A549 (cell line): ENCODE measurements around the gene CABP1. TPM values are rescaled to one million over a fixed set of nuclear protein-coding genes. Genes with fewer than 3 reads are reported as not detected.

Experiments
- ATAC-seq, 2 experiments: fragments of 200-7000 bp in 1 of 2; fragments of >200 bp in 1 of 2; cut with Nextera tagmentation in 1 of 2; cut with Tn5 transposase in 1 of 2; 3 replicates each; pipeline versions ENCODE4 v1.8.0 to v1.9.1; 2018 to 2020; ENCODE audit warnings: mild to moderate bottlenecking in 1 of 2, moderate library complexity in 1 of 2
- CTCF ChIA-PET: fragments of 300-600 bp; sonication (Branson Sonifier 250); formaldehyde crosslinking; extraction: SDS; loops from one replicate; lab custom pipeline; 2021; ENCODE audit warnings: antibody characterized with exemption, inconsistent platforms; lab: Yijun Ruan, JAX
- POLR2A ChIA-PET: fragments of 350-600 bp; formaldehyde crosslinking; extraction: SDS; loops from one replicate; lab custom pipeline; 2021; ENCODE audit warnings: antibody characterized with exemption, inconsistent platforms; lab: Yijun Ruan, JAX
- DNase-seq, 2 experiments: peaks; one replicate each; pipeline versions ENCODE4 v3.0.0 to v3.0.0-alpha.2; 2011 to 2016; ENCODE audit warnings: low read depth in 1 of 2, low spot score in 1 of 2
- FAIRE-seq: peaks from 2 replicates; lab custom pipeline; 2011; peaks lifted over from hg19 to GRCh38; lab: Jason Lieb, UNC
- H3K27ac ChIP-seq, 2 experiments: fragments of >200 bp; sonication (Bioruptor Twin); formaldehyde crosslinking; 3 replicates each; pipeline ENCODE4 v1.5.1; 2016 to 2017
- H3K4me1 ChIP-seq: fragments of >200 bp; sonication (Bioruptor Twin); formaldehyde crosslinking; 3 replicates; pipeline ENCODE4 v1.6.1; 2016
- H3K4me2 ChIP-seq: fragments of >200 bp; sonication (Bioruptor Twin); formaldehyde crosslinking; 3 replicates; pipeline ENCODE4 v1.6.1; 2016
- H3K4me3 ChIP-seq: fragments of >200 bp; sonication (Bioruptor Twin); formaldehyde crosslinking; 3 replicates; pipeline ENCODE4 v1.5.1; 2016
- H3K9me3 ChIP-seq: fragments of >200 bp; sonication (Bioruptor Twin); formaldehyde crosslinking; 3 replicates; pipeline ENCODE4 v1.6.1; 2016
- CBX8 ChIP-seq: fragments of 200-600 bp; sonication (generic); IDR thresholded peaks from 2 replicates; pipeline ENCODE4 v1.6.1; 2016
- CEBPB ChIP-seq, 2 experiments: fragments of >200 bp in 1 of 2; sonication (Bioruptor Twin) in 1 of 2; formaldehyde crosslinking in 1 of 2; IDR thresholded peaks; 2 replicates each; pipeline ENCODE4 v1.6.1; 2012 to 2016
- CHD4 ChIP-seq: fragments of 200-600 bp; sonication (generic); IDR thresholded peaks from 2 replicates; pipeline ENCODE4 v1.6.1; 2016; ENCODE audit warnings: antibody characterized with exemption, mild to moderate bottlenecking, borderline replicate concordance
- ESRRA ChIP-seq: fragments of 150-350 bp; IDR thresholded peaks from 2 replicates; pipeline ENCODE4 v1.6.1; 2014; ENCODE audit warnings: mild to moderate bottlenecking, low read length, borderline replicate concordance
- FOSL2 ChIP-seq, 2 experiments: fragments of 450-650 bp in 1 of 2; fragments of >200 bp in 1 of 2; sonication (Bioruptor Twin) in 1 of 2; formaldehyde crosslinking; IDR thresholded peaks; 2 replicates each; pipeline versions ENCODE4 v1.5.0 to v1.6.1; 2016 to 2020; ENCODE audit warnings: mild to moderate bottlenecking in 1 of 2, moderate library complexity in 1 of 2
- GATA3 ChIP-seq: IDR thresholded peaks from 2 replicates; pipeline ENCODE4 v1.6.1; 2012; ENCODE audit warnings: borderline replicate concordance
- HDAC2 ChIP-seq: fragments of 200-600 bp; sonication (generic); IDR thresholded peaks from 2 replicates; pipeline ENCODE4 v1.6.1; 2016
- HES2 ChIP-seq: fragments of >200 bp; sonication (Bioruptor Twin); formaldehyde crosslinking; IDR thresholded peaks from 2 replicates; pipeline ENCODE4 v1.6.1; 2016
- HMGXB4 ChIP-seq: fragments of 250-450 bp; sonication (Bioruptor Pico); IDR thresholded peaks from 2 replicates; pipeline ENCODE4 v1.5.0; 2021; ENCODE audit warnings: mild to moderate bottlenecking, moderate library complexity, borderline replicate concordance
- HOXA7 ChIP-seq: fragments of 250-450 bp; sonication (Bioruptor Pico); IDR thresholded peaks from 2 replicates; pipeline ENCODE4 v1.5.0; 2020; ENCODE audit warnings: mild to moderate bottlenecking, moderate library complexity
- KDM1A ChIP-seq: fragments of 200-600 bp; sonication (generic); IDR thresholded peaks from 2 replicates; pipeline ENCODE4 v1.6.1; 2016; ENCODE audit warnings: low read depth, mild to moderate bottlenecking
- KDM5A ChIP-seq: fragments of 200-600 bp; sonication (generic); IDR thresholded peaks from 2 replicates; pipeline ENCODE4 v1.6.1; 2016; ENCODE audit warnings: antibody characterized with exemption, mild to moderate bottlenecking
- NFE2L2 ChIP-seq: fragments of 150-350 bp; conservative IDR thresholded peaks from 2 replicates; pipeline ENCODE4 v1.6.1; 2014; ENCODE audit warnings: low read length
- NPAS2 ChIP-seq: fragments of 250-450 bp; sonication (Bioruptor Pico); IDR thresholded peaks from 2 replicates; pipeline ENCODE4 v1.8.0; 2022; ENCODE audit warnings: mild to moderate bottlenecking, moderate library complexity, borderline replicate concordance
- NR3C1 ChIP-seq: fragments of >200 bp; sonication (Bioruptor Twin); formaldehyde crosslinking; IDR thresholded peaks from 3 replicates; pipeline ENCODE4 v1.6.1; 2017
- PBX3 ChIP-seq: IDR thresholded peaks from 2 replicates; pipeline ENCODE4 v1.6.1; 2012
- PHF8 ChIP-seq: fragments of 200-600 bp; sonication (generic); IDR thresholded peaks from 2 replicates; pipeline ENCODE4 v1.6.1; 2016; ENCODE audit warnings: low read depth, mild to moderate bottlenecking, antibody characterized with exemption, moderate library complexity, borderline replicate concordance
- POLR2A ChIP-seq: IDR thresholded peaks from 2 replicates; pipeline ENCODE4 v1.6.1; 2012; ENCODE audit warnings: mild to moderate bottlenecking, low read length
- RARB ChIP-seq: fragments of 250-450 bp; sonication (Bioruptor Pico); IDR thresholded peaks from 2 replicates; pipeline ENCODE4 v1.8.0; 2021; ENCODE audit warnings: mild to moderate bottlenecking, moderate library complexity
- RCOR1 ChIP-seq: fragments of 150-350 bp; IDR thresholded peaks from 2 replicates; pipeline ENCODE4 v1.6.1; 2014; ENCODE audit warnings: antibody characterized with exemption, low read length, low read depth
- RFX5 ChIP-seq: fragments of 450-650 bp; IDR thresholded peaks from 2 replicates; pipeline ENCODE4 v1.7.1; 2014; ENCODE audit warnings: antibody characterized with exemption, mild to moderate bottlenecking, moderate library complexity
- SREBF2 ChIP-seq: fragments of 450-650 bp; IDR thresholded peaks from 2 replicates; pipeline ENCODE4 v1.6.1; 2014; ENCODE audit warnings: mild to moderate bottlenecking, moderate library complexity
- TP53 ChIP-seq: fragments of 250-450 bp; sonication (Bioruptor Pico); IDR thresholded peaks from 2 replicates; pipeline ENCODE4 v1.5.0; 2021; ENCODE audit warnings: mild to moderate bottlenecking, moderate library complexity
- USF2 ChIP-seq: fragments of 450-650 bp; IDR thresholded peaks from 2 replicates; pipeline ENCODE4 v1.6.1; 2014; ENCODE audit warnings: antibody characterized with exemption
- ZC3H11A ChIP-seq: fragments of 450-650 bp; IDR thresholded peaks from 2 replicates; pipeline ENCODE4 v1.6.1; 2014; ENCODE audit warnings: antibody characterized with exemption, mild to moderate bottlenecking
- ZFP36 ChIP-seq: fragments of 450-650 bp; IDR thresholded peaks from 2 replicates; pipeline ENCODE4 v1.6.1; 2014; ENCODE audit warnings: borderline replicate concordance; ENCODE audit not compliant: partially characterized antibody
- ZSCAN20 ChIP-seq: fragments of 250-450 bp; sonication (Bioruptor Pico); IDR thresholded peaks from 2 replicates; pipeline ENCODE4 v1.8.0; 2022; ENCODE audit warnings: mild to moderate bottlenecking, moderate library complexity
- WGBS: methylation state at CpG from one replicate; pipeline ENCODE4 v1.1.6; 2017; ENCODE audit errors: missing lambda C conversion rate; 5-methylcytosine and 5-hydroxymethylcytosine counted together
- polyA plus RNA-seq, 4 experiments: library from polyadenylated mRNA; depleted of rRNA in 3 of 4; stranded (reverse); fragments of >200 nt; fragmentation: RNase III in 1 of 4; extraction: RNeasy Plus Mini Kit Qiagen cat#74134 plus additional on column Dnase treatment in 1 of 4; gene quantifications; 2 replicates in 3 of 4; 3 replicates in 1 of 4; pipeline ENCODE4 v1.2.3, GENCODE V29; 2011 to 2017

Gene CABP1
- polyA plus RNA-seq, 2 of the 4 experiments (the other 2 are of a cell fraction) = 0.15 to 0.22 TPM

GRCh38 chr12:120686151-120686689 is 45.8 kb downstream of the CABP1 start (continued):
- TF ChIP-seq HMGXB4 (CRISPR knock-in tag) = no peak
- TF ChIP-seq ESRRA = no peak
- TF ChIP-seq NR3C1 = no peak
- no peak for TF ChIP-seq ZC3H11A
- no peak for TF ChIP-seq USF2
- no peak for TF ChIP-seq HOXA7 (CRISPR knock-in tag)
- TF ChIP-seq PBX3 = no peak

GRCh38 chr12:120686690-120687577 is 46.5 kb downstream of the CABP1 start, which contains the start of gene MLEC:
MLEC (plus strand) TSS chr12:120687149; CDS start chr12:120687297, 148 bp downstream.
- POLR2A ChIA-PET = interaction anchor here (0.6 to 1.4 kb wide), 5 partner anchors 24 to 105 kb away, joined by 3 to 5 read pairs (median 4); partner anchors contain the start of gene POP5
- Histone ChIP-seq H3K4me3 (peak within 1 kb of the TSS; percentile 97), H3K4me2 (peak within 1 kb of the TSS; percentile 86), H3K27ac (peak within 1 kb of the TSS; percentile 92 to 94), H3K9me3 (no peaks in the 10 kb centered on the region), H3K4me1 (peaks cover 44% of the 10 kb centered on the region)
- DNase-seq (peak; percentile 98 to 99), FAIRE-seq (no peak), ATAC-seq (peak; percentile 89 to 91)
- CTCF ChIA-PET = interaction anchor here (0.6 to 19.0 kb wide), 10 partner anchors 8 to 323 kb away, joined by 3 to 137 read pairs (median 6); partner anchors contain the start of gene UNC119B
- 1% methylated on average over 44 of the region's 84 CpGs for WGBS
- TF ChIP-seq ZSCAN20 (CRISPR knock-in tag) (no peak), CBX8 (no peak), PHF8 (peak; percentile 50; the same call in 1 of the 2 replicates), RFX5 (0 out of 2 replicates have a peak, but pooled peaks have one; percentile 23), USF2 (no peak), POLR2A (peak; percentile 85), RCOR1 (no peak), SREBF2 (peak; percentile 20; the same call in 1 of the 2 replicates), KDM1A (no peak), PBX3 (0 out of 2 replicates have a peak, but pooled peaks have one; percentile 65), HMGXB4 (CRISPR knock-in tag) (no peak), GATA3 (no peak; the same call in none of the 2 replicates), CHD4 (no peak), FOSL2 (IDR thresholded peaks at IDR 0.05) (no peak), FOSL2 (CRISPR knock-in tag; IDR thresholded peaks at IDR 0.05) (0 out of 2 replicates have a peak, but pooled peaks have one; percentile 17), NPAS2 (CRISPR knock-in tag) (no peak), NFE2L2 (no peak), TP53 (CRISPR knock-in tag) (peak; percentile 53; the same call in 1 of the 2 replicates), KDM5A (peak; percentile 40; the same call in 1 of the 2 replicates), ZFP36 (no peak), RARB (CRISPR knock-in tag) (no peak), HES2 (no peak), HDAC2 (no peak), CEBPB (IDR thresholded peaks at IDR 0.05) (0 out of 4 replicates have a peak, but pooled peaks of 1 of the 2 experiments have one; percentile 24)
